ENCODE data around the gene CD84.

- TF ChIP-seq CTCF (IDR thresholded peaks at IDR 0.05) (no peak), POLR2A (IDR thresholded peaks at IDR 0.05) (no peak)
Measured at GRCh38 chr1:160547422-160547821, 31.9 kb downstream of the CD84 start.
